Fibroblast of lung (primary cell): ENCODE data around the gene PDLIM7.

Experiments used
- CTCF ChIP-seq, 2 donors: IDR thresholded peaks in 1 of 2; conservative IDR thresholded peaks in 1 of 2; 1 replicate in 1 of 2; 2 replicates in 1 of 2; pipeline ENCODE4 v1.5.1; 2011 to 2012; ENCODE audit warnings: low read length in 2 of 2, control low read depth in 1 of 2, inconsistent platforms in 1 of 2, low read depth in 1 of 2, mild to moderate bottlenecking in 1 of 2
- EZH2 ChIP-seq: IDR thresholded peaks from 2 replicates; pipeline ENCODE4 v1.5.1; 2012; ENCODE audit warnings: low read length, control low read depth, mild to moderate bottlenecking; ENCODE audit errors: missing control alignments

GRCh38 chr5:177502886-177503285 is 5.5 kb upstream of the PDLIM7 start:
- TF ChIP-seq CTCF (conservative IDR thresholded peaks at IDR 0.05 in 1 of 2, IDR thresholded peaks at IDR 0.05 in 1 of 2; ENCODE audit: low read depth in 1 of 2, low read length in 2 of 2) (no peak), EZH2 (no peak)
